Fibroblast of the aortic adventitia (primary cell): ENCODE results near the gene TAS2R14. TPM values are rescaled to one million over a fixed set of nuclear protein-coding genes. Genes with fewer than 3 reads are reported as not detected.
A peak's percentile ranks its signal among the peaks of the same experiment; 100 is the strongest.

ENCODE experiments used
- DNase-seq: peaks from one replicate; pipeline ENCODE4 v3.0.0-alpha.2; 2010; ENCODE audit warnings: low read depth
- H3K4me3 ChIP-seq: 2 replicates; pipeline ENCODE4 v1.5.1; 2011; ENCODE audit warnings: low read depth, mild to moderate bottlenecking, control low read depth, low read length, moderate library complexity
- total RNA-seq: library from RNA; depleted of rRNA; stranded (reverse); fragments of >200 nt; gene quantifications from 2 replicates; pipeline ENCODE4 v1.2.3, GENCODE V29; 2012; ENCODE audit warnings: low replicate concordance
- TF ChIP-seq, protein P1 (sequence below): IDR thresholded peaks from 2 replicates; pipeline ENCODE4 v1.5.1; 2011; ENCODE audit warnings: mild to moderate bottlenecking, low read length, control low read depth, inconsistent platforms; ENCODE audit not compliant: insufficient read depth

The TAS2R14 gene
- total RNA-seq, 1 donor, result 5.2 TPM

DNA sequence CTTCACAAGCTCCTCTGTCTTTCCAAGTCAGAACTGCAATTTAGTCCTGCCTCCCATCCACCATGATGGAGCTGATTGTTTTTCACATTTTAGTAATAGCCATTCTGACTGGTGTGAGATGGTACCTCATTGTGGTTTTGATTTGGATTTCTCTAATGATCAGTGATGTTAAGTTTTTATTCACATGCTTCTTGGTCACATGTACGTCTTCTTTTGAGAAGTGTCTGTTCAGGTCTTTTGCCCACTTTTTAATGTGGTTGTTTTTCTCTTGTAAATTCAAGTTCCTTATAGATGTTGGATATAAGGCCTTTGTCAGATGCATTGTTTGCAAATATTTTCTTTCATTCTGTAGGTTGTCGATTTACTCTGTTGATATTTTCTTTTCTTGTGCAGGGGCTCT is 4.1 kb upstream of the TAS2R14 start:
- TF ChIP-seq, protein P1, sequence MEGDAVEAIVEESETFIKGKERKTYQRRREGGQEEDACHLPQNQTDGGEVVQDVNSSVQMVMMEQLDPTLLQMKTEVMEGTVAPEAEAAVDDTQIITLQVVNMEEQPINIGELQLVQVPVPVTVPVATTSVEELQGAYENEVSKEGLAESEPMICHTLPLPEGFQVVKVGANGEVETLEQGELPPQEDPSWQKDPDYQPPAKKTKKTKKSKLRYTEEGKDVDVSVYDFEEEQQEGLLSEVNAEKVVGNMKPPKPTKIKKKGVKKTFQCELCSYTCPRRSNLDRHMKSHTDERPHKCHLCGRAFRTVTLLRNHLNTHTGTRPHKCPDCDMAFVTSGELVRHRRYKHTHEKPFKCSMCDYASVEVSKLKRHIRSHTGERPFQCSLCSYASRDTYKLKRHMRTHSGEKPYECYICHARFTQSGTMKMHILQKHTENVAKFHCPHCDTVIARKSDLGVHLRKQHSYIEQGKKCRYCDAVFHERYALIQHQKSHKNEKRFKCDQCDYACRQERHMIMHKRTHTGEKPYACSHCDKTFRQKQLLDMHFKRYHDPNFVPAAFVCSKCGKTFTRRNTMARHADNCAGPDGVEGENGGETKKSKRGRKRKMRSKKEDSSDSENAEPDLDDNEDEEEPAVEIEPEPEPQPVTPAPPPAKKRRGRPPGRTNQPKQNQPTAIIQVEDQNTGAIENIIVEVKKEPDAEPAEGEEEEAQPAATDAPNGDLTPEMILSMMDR, result no peak
- DNase-seq, result no peak

DNA sequence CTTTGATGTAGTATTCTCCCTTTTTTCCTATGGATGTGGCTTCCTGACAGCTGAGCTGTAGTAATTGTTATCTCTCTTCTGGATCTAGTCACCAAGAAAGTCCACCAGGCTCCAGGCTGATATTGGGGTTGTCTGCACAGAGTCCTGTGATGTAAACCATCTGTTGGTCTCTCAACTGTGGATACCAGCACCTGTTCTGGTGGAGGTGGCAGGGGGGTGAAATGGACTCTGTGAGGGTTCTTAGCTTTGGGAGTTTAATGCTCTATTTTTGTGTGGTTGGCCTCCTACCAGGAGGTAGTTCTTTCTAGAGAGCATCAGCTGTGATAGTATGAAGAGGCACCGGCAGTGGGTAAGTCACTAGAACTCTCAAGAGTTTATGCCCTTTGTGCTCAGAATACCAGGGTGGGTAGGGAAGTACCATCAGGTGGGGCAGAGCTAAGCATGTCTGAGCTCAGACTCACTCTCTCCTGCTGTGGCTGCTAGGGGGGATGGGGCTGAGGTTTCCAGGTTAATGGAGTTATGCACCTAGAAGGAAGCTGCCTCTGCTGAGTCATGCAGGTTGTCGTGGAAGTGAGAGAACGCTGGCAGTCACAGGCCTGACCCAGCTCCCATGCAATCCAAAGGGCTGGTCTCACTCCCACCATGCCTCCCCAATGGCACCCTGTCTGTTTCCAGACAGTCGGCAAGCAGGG is 3.0 kb upstream of the TAS2R14 start:
- TF ChIP-seq, protein P1, result no peak
- no peak for DNase-seq
- H3K4me3 ChIP-seq, result no peak overlapping the region

More for the DNA sequence above, 4.1 kb upstream of the TAS2R14 start:
- no peak overlapping the region for H3K4me3 ChIP-seq

DNA sequence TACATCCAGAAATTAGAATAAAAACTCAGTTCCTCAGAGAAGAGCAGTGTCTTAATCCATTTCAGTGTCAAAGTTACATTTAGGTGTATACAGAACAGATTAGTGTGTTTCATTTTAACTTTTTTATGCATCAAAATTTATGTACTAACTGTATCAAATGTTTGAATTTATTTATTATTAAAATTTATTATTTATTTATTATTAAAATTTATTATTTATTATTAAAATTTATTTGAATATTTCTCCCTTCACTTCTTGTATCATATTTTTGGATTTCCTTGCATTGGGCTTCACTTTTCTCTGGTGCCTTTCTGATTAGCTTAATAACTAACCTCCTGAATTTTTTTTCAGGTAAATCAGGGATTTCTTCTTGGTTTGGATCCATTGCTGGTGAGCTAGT is 2.3 kb upstream of the TAS2R14 start:
- TF ChIP-seq, protein P1, result no peak
- no peak for DNase-seq
- no peak overlapping the region for H3K4me3 ChIP-seq

DNA sequence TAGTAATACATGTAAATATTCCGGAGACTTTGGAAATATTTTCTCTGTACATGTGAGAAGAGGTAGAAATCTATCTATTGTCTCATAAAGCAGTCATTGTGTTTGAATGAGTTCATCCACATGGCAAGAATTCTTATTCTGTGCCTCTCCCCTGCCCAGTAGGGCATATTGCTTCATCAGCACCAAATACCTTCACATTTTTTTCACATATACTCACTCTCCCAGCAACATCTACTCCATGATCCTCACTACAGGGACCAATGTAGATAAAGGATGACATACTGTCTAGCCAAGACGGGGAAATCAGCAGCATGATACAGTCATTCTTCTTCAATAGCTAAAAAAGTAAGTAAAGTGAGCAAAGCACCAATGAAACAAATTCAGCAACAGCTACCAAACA is 1.3 kb upstream of the TAS2R14 start:
- H3K4me3 ChIP-seq, result no peak overlapping the region
- TF ChIP-seq, protein P1, result no peak
- DNase-seq, result peak; percentile 78

DNA sequence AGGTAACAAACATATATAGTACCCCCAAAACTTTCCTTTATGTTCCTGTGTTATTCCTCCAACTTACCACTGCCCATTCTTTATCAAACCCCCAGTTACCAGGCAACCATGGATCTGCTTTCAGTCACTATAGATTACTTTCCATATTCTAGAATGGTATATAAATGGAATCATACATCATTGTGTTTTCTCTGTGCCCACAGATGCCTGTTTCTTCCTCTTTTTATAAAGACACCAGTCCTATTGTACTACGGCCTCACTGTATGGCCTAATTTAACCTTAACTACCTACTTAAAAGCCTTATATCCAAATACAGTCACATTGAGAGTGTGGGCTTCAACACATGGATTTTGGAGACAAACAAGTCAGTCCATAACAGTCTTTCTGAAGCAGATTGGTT is 2.6 kb downstream of the TAS2R14 start:
- no peak overlapping the region for H3K4me3 ChIP-seq
- no peak for DNase-seq
- TF ChIP-seq, protein P1, result no peak

DNA sequence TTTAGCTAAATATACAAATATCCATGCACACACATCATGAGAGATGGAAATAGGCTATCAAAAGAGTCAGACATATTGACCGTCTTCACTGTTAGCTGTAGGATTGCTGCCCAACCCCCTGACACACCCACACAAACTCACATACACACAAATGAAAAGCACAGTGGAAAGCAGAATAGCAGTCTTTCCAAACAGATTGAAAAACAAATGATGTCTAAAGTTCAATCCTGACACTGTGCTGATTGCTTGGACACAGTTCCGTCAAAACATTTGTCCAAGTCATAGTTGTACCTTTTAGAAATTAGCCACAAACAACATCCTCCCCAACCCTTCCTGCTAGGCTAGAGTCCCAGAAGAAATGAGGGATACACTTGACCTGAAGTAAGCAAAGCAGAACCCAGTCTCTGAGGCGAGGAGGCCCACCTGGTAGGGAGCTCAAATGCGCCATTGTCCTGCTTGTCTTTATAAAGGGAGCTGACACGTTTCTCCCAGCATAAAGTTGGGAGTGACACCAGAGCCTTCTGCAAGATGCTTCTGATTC is 10.2 kb downstream of the TAS2R14 start, which contains the start of gene PRH2:
PRH2 (plus strand) TSS at position 491 of the 541 bp plus-strand sequence; CDS start at position 529, 38 bp downstream.
- TF ChIP-seq, protein P1, result no peak
- no peak within 1 kb of the TSS for H3K4me3 ChIP-seq
- DNase-seq, result no peak
